ENCODE data around the gene ZNF90. TPM values are rescaled to one million over a fixed set of nuclear protein-coding genes. Genes with fewer than 3 reads are reported as not detected.
"Not testable (repeated sequence)": the region's sequence is repeated elsewhere in the genome, so short reads cannot be mapped to it uniquely, and the experiment has no call there.

ZNF90 gene
- total RNA-seq, 1 donor from 2014 or later, result 12.5 TPM

DNA sequence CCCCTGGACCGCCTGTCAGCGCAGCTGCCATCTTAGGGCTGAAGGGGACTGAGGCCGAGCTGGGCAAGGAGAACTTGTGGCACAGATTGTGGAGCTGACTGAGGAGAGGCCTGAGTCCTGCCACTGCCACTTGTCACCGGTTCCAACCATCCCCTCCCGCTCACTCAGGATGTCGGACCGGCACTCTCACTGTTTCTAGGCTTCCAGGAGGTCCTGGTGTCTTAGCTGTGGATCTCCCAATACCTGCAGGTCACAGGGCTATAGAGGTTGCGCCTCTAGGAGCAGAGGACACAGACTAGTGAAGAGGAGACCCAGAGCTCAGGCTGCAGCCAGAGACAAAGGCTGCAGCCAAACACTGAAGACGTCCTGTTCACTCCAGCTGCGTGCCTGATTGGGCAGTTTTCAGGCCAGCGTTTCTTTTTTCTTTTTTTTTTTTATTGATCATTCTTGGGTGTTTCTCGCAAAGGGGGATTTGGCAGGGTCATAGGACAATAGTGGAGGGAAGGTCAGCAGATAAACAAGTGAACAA is 73.9 kb downstream of the ZNF90 start:
- ChIA-PET CTCF (no interaction called here), POLR2A (interaction anchor here (1.4 kb wide), 1 partner anchor 15 kb away, joined by 4 read pairs; the partner anchor contains the start of gene ZNF486)
- TF ChIP-seq, protein P1, sequence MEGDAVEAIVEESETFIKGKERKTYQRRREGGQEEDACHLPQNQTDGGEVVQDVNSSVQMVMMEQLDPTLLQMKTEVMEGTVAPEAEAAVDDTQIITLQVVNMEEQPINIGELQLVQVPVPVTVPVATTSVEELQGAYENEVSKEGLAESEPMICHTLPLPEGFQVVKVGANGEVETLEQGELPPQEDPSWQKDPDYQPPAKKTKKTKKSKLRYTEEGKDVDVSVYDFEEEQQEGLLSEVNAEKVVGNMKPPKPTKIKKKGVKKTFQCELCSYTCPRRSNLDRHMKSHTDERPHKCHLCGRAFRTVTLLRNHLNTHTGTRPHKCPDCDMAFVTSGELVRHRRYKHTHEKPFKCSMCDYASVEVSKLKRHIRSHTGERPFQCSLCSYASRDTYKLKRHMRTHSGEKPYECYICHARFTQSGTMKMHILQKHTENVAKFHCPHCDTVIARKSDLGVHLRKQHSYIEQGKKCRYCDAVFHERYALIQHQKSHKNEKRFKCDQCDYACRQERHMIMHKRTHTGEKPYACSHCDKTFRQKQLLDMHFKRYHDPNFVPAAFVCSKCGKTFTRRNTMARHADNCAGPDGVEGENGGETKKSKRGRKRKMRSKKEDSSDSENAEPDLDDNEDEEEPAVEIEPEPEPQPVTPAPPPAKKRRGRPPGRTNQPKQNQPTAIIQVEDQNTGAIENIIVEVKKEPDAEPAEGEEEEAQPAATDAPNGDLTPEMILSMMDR (IDR thresholded peaks at IDR 0.05), result no peak
- Mint-ChIP-seq H3K4me3 (no peak overlapping the region), H3K9me3 (no peaks in the 10 kb centered on the region), H3K36me3 (ENCODE audit: low read depth) (no peaks in the 10 kb centered on the region), H3K4me1 (no peaks in the 10 kb centered on the region), H3K27ac (no peak overlapping the region), H3K27me3 (no peaks in the 10 kb centered on the region)
- intact Hi-C loops (cut with micrococcal nuclease), result no loop called here
- ATAC-seq (ENCODE audit: low read depth) (no peak), DNase-seq (no peak)

DNA sequence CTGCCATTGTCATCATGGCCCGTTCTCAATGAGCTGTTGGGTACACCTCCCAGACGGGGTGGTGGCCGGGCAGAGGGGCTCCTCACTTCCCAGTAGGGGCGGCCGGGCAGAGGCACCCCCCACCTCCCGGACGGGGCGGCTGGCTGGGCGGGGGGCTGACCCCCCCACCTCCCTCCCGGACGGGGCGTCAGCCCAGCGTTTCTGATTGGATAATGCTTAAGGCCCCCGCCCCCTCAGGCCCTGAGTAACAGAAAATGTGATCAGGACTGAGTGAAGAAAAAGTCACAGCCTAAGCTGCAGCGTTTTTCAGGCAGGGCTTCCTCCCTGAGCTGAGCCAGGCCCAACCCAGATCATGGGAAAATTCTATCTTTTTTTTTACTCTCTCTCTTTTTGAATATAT is 74.7 kb downstream of the ZNF90 start:
- H3K4me3 Mint-ChIP-seq; H3K36me3 Mint-ChIP-seq (ENCODE audit: low read depth); H3K9me3 Mint-ChIP-seq; H3K4me1 Mint-ChIP-seq; CTCF ChIA-PET; ATAC-seq (ENCODE audit: low read depth); intact Hi-C loops (cut with micrococcal nuclease); H3K27ac Mint-ChIP-seq; H3K27me3 Mint-ChIP-seq; DNase-seq: not testable (repeated sequence)
- POLR2A ChIA-PET, result interaction anchor here (1.4 kb wide), 1 partner anchor 14 kb away, joined by 4 read pairs; the partner anchor contains the start of gene ZNF486

DNA sequence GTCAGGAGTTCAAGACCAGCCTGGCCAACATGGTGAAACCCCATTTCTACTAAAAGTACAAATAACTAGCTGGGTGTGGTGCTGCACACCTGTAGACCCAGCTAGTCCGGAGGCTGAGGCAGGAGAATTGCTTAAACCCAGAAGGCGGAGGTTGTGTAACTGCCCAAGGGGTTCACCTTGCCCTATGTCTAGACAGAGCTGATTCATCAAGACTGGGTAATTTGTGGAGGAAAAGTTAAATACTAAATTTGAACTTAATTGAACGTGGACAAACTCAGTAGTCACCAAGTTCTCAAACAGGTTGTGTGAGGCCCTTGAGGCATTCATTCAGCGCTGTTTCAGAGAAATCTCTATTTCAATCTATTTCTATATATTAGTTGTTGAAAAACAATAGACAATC is 75.5 kb downstream of the ZNF90 start:
- ChIA-PET CTCF (no interaction called here), POLR2A (no interaction called here)
- Mint-ChIP-seq H3K36me3 (ENCODE audit: low read depth) (no peaks in the 10 kb centered on the region), H3K4me1 (no peaks in the 10 kb centered on the region), H3K9me3 (no peaks in the 10 kb centered on the region), H3K27me3 (no peaks in the 10 kb centered on the region), H3K27ac (no peak overlapping the region), H3K4me3 (no peak overlapping the region)
- ATAC-seq (ENCODE audit: low read depth), result no peak
- TF ChIP-seq, protein P1 (IDR thresholded peaks at IDR 0.05), result no peak
- DNase-seq, result no peak
- intact Hi-C loops (cut with micrococcal nuclease), result no loop called here

DNA sequence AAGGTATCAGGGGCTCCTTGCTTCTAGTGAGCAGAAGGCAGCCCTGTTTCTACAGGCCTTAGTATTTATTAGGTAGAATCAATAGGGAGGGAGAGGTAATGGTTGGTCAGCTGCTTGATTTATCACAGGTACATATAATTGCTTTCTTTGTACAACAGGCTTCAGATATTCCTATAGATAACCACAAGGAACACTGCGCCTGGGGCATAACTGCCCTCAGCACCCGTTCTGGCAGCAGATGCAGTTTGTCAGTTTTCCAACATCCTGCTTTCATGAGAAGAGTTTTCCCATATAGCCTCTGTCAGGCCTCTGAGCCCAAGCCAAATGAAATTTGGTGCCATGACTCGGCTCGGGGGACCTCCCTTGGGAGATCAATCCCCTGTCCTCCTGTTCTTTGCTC is 76.8 kb downstream of the ZNF90 start:
- ChIA-PET CTCF (no interaction called here), POLR2A (no interaction called here)
- no peaks in the 10 kb centered on the region for H3K36me3 Mint-ChIP-seq (ENCODE audit: low read depth)
- no peaks in the 10 kb centered on the region for H3K4me1 Mint-ChIP-seq
- H3K4me3 Mint-ChIP-seq, result no peak overlapping the region
- TF ChIP-seq, protein P1 (IDR thresholded peaks at IDR 0.05), result no peak
- ATAC-seq (ENCODE audit: low read depth) (no peak), DNase-seq (no peak)
- H3K27ac Mint-ChIP-seq, result no peak overlapping the region
- H3K27me3 Mint-ChIP-seq, result no peaks in the 10 kb centered on the region
- no peaks in the 10 kb centered on the region for H3K9me3 Mint-ChIP-seq
- intact Hi-C loops (cut with micrococcal nuclease), result no loop called here

DNA sequence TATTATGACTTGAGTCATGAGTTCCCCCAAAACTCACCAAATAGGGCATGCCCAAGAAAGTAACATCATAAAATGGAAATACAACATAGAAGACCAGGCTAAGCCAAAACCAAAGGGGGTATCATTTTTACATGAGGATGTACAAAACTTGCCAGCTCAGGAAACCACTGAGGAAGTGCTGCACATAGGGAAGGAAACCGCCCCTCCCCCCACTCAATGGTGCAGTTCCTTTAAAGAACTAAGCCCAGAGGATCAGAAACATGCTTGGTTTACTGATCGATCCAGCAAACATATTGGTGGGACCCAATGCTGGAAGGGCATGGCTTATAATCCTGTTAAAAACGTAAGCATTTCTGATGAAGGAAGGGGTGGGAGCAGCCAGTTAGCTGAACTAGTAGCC is 85.0 kb downstream of the ZNF90 start:
- DNase-seq, result no peak
- H3K9me3 Mint-ChIP-seq, result peaks cover 4% of the 10 kb centered on the region
- H3K27me3 Mint-ChIP-seq, result no peaks in the 10 kb centered on the region
- H3K36me3 Mint-ChIP-seq (ENCODE audit: low read depth), result peaks cover 6% of the 10 kb centered on the region
- no peak overlapping the region for H3K27ac Mint-ChIP-seq
- peak overlapping the region; percentile 37 for H3K4me3 Mint-ChIP-seq
- intact Hi-C loops (cut with micrococcal nuclease), result no loop called here
- ATAC-seq (ENCODE audit: low read depth), result no peak
- TF ChIP-seq, protein P1 (IDR thresholded peaks at IDR 0.05), result no peak
- ChIA-PET CTCF (no interaction called here), POLR2A (no interaction called here)
- peaks cover 49% of the 10 kb centered on the region for H3K4me1 Mint-ChIP-seq

DNA sequence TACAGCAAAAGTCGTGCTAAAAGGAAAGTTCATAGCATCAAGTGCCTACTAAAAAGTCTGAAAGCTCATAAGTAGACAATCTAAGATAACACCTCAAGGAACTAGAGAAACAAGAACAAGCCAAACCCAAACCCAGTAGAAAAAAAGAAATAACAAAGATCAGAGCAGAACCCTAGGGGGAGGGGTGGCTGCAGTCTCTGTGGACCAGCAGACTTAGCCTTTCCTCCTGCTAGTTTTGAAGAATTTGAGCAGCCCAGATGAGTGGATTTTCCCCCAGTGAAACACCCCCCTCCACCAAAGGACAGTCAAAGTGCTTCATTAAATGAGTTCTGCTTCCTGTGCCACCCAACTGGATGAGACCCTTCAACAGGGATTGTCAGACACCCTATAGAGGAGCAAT is 86.7 kb downstream of the ZNF90 start:
- peaks cover 8% of the 10 kb centered on the region for H3K36me3 Mint-ChIP-seq (ENCODE audit: low read depth)
- H3K9me3 Mint-ChIP-seq, result peaks cover 4% of the 10 kb centered on the region
- no peaks in the 10 kb centered on the region for H3K27me3 Mint-ChIP-seq
- no peak for DNase-seq
- TF ChIP-seq, protein P1 (IDR thresholded peaks at IDR 0.05), result no peak
- ChIA-PET CTCF (no interaction called here), POLR2A (no interaction called here)
- no peak overlapping the region for H3K4me3 Mint-ChIP-seq
- ATAC-seq (ENCODE audit: low read depth), result no peak
- no peak overlapping the region for H3K27ac Mint-ChIP-seq
- intact Hi-C loops (cut with micrococcal nuclease), result no loop called here
- H3K4me1 Mint-ChIP-seq, result peaks cover 57% of the 10 kb centered on the region
